Vagina (tissue), 2 donors: ENCODE data around the gene GRK5. TPM values are rescaled to one million over a fixed set of nuclear protein-coding genes. Genes with fewer than 3 reads are reported as not detected.
"Not testable (repeated sequence)": the region's sequence is repeated elsewhere in the genome, so short reads cannot be mapped to it uniquely, and the experiment has no call there.

ENCODE experiments used
- DNase-seq, 2 donors: peaks; one replicate each; pipeline ENCODE4 v3.0.0-alpha.2; 2017; ENCODE audit errors: extremely low spot score in 2 of 2
- H3K27ac ChIP-seq: fragments of 200-600 bp; sonication (generic); one replicate; pipeline ENCODE4 v1.5.1; 2019
- H3K27me3 ChIP-seq: fragments of 200-600 bp; sonication (generic); one replicate; pipeline ENCODE4 v1.5.1; 2019
- H3K36me3 ChIP-seq, 2 donors: fragments of 200-600 bp; sonication (generic); one replicate each; pipeline ENCODE4 v1.5.1; 2017 to 2019
- H3K4me1 ChIP-seq: fragments of 200-600 bp; sonication (generic); one replicate; pipeline ENCODE4 v1.5.1; 2019
- H3K4me3 ChIP-seq, 2 donors: fragments of 200-600 bp; sonication (generic); 1 replicate in 1 of 2; 2 replicates in 1 of 2; pipeline ENCODE4 v1.5.1; 2016 to 2019
- H3K9me3 ChIP-seq: fragments of 200-600 bp; sonication (generic); one replicate; pipeline ENCODE4 v1.5.1; 2019
- POLR2A ChIP-seq, 2 donors: fragments of 450-650 bp; IDR thresholded peaks; one replicate each; pipeline ENCODE4 v1.6.1; 2017; ENCODE audit warnings: antibody characterized with exemption in 2 of 2, mild to moderate bottlenecking in 2 of 2, moderate library complexity in 2 of 2
- POLR2AphosphoS5 ChIP-seq, 2 donors: sonication (generic); formaldehyde crosslinking; IDR thresholded peaks; one replicate each; pipeline ENCODE4 v1.9.0; 2017; ENCODE audit warnings: antibody characterized with exemption in 2 of 2, mild to moderate bottlenecking in 2 of 2, low read depth in 1 of 2; ENCODE audit not compliant: insufficient read depth in 1 of 2
- intact Hi-C: fragments of 100-400 bp; cut with DNase I; formaldehyde crosslinking; loops from one replicate; pipeline ENCODE4 v1.15.1; 2023
- total RNA-seq: library from RNA; depleted of rRNA; stranded (reverse); fragments of >200 nt; gene quantifications from one replicate; pipeline ENCODE4 v1.2.3, GENCODE V29; 2016
- TF ChIP-seq, protein P1 (sequence below), 3 experiments: fragments of 450-650 bp in 2 of 3; fragments of 200-600 bp in 1 of 3; sonication (generic) in 1 of 3; IDR thresholded peaks; one replicate each; pipeline ENCODE4 v1.5.1; 2017 to 2019; ENCODE audit warnings: antibody characterized with exemption in 3 of 3, mild to moderate bottlenecking in 2 of 3, moderate library complexity in 2 of 3

GRK5 gene
- total RNA-seq, 1 donor from 2014 or later: 16.5 TPM

- DNase-seq: no peak
- no peak overlapping the region for H3K4me3 ChIP-seq
- H3K27me3 ChIP-seq: no peaks in the 10 kb centered on the region
- TF ChIP-seq, protein P1, sequence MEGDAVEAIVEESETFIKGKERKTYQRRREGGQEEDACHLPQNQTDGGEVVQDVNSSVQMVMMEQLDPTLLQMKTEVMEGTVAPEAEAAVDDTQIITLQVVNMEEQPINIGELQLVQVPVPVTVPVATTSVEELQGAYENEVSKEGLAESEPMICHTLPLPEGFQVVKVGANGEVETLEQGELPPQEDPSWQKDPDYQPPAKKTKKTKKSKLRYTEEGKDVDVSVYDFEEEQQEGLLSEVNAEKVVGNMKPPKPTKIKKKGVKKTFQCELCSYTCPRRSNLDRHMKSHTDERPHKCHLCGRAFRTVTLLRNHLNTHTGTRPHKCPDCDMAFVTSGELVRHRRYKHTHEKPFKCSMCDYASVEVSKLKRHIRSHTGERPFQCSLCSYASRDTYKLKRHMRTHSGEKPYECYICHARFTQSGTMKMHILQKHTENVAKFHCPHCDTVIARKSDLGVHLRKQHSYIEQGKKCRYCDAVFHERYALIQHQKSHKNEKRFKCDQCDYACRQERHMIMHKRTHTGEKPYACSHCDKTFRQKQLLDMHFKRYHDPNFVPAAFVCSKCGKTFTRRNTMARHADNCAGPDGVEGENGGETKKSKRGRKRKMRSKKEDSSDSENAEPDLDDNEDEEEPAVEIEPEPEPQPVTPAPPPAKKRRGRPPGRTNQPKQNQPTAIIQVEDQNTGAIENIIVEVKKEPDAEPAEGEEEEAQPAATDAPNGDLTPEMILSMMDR (IDR thresholded peaks at IDR 0.05): no peak
- TF ChIP-seq POLR2A (IDR thresholded peaks at IDR 0.05) (no peak), POLR2AphosphoS5 (IDR thresholded peaks at IDR 0.05; ENCODE audit: insufficient read depth in 1 of 2, low read depth in 1 of 2) (no peak)
- no peak overlapping the region for H3K27ac ChIP-seq
- no peaks in the 10 kb centered on the region for H3K36me3 ChIP-seq
- H3K4me1 ChIP-seq: no peaks in the 10 kb centered on the region
- intact Hi-C loops: no loop called here
- H3K9me3 ChIP-seq: no peaks in the 10 kb centered on the region
Measured at GRCh38 chr10:119460369-119461195, 253.2 kb downstream of the GRK5 start.

DNA sequence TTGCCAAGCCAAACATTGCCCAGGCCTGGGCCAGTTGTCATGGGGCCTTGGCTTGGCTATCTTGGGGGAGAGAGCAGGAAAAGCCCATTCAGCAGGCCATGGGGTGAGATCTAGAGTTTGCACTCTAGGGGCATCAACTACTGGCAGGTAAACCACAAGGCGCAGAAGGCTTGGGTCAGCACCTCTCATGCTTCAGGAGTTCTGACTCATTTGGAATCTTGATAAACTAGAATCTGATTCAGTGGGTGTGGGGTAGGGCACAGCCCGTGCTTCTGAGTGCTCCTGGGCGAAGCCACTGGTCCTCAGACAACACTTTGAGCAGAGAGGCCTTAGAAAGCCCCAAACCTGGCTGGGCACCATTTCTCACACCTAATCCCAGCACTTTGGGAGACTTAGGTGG is 254.0 kb downstream of the GRK5 start:
- no peak overlapping the region for H3K27ac ChIP-seq
- TF ChIP-seq POLR2AphosphoS5 (IDR thresholded peaks at IDR 0.05; ENCODE audit: insufficient read depth in 1 of 2, low read depth in 1 of 2) (peak in 1 of 2 donors; percentile 19), POLR2A (IDR thresholded peaks at IDR 0.05) (no peak)
- no peaks in the 10 kb centered on the region for H3K9me3 ChIP-seq
- H3K4me1 ChIP-seq: peaks cover 7% of the 10 kb centered on the region
- H3K27me3 ChIP-seq: no peaks in the 10 kb centered on the region
- no peak for DNase-seq
- intact Hi-C loops: no loop called here
- no peak overlapping the region for H3K4me3 ChIP-seq
- no peaks in the 10 kb centered on the region for H3K36me3 ChIP-seq

GRCh38 chr10:119461923-119462322 is 254.6 kb downstream of the GRK5 start:
- intact Hi-C loops: no loop called here
- Histone ChIP-seq H3K27me3 (no peaks in the 10 kb centered on the region), H3K27ac (no peak overlapping the region)

GRCh38 chr10:119462773-119463172 is 255.4 kb downstream of the GRK5 start:
- peaks cover 11% of the 10 kb centered on the region for H3K4me1 ChIP-seq
- H3K27ac ChIP-seq: no peak overlapping the region
- H3K4me3 ChIP-seq: no peak overlapping the region
- DNase-seq: no peak
- intact Hi-C loops: no loop called here
- no peaks in the 10 kb centered on the region for H3K36me3 ChIP-seq
- no peak for TF ChIP-seq POLR2A (IDR thresholded peaks at IDR 0.05)
- no peaks in the 10 kb centered on the region for H3K27me3 ChIP-seq
- H3K9me3 ChIP-seq: no peaks in the 10 kb centered on the region

More at GRCh38 chr10:119461923-119462322, 254.6 kb downstream of the GRK5 start:
- no peak overlapping the region for H3K4me3 ChIP-seq
- TF ChIP-seq POLR2A (IDR thresholded peaks at IDR 0.05): no peak
- no peak for TF ChIP-seq POLR2AphosphoS5 (IDR thresholded peaks at IDR 0.05; ENCODE audit: insufficient read depth in 1 of 2, low read depth in 1 of 2)
- TF ChIP-seq, protein P1 (IDR thresholded peaks at IDR 0.05): no peak
- H3K36me3 ChIP-seq: no peaks in the 10 kb centered on the region
- no peaks in the 10 kb centered on the region for H3K9me3 ChIP-seq
- H3K4me1 ChIP-seq: peaks cover 11% of the 10 kb centered on the region
- no peak for DNase-seq

- H3K4me1 ChIP-seq: peaks cover 11% of the 10 kb centered on the region
- DNase-seq, H3K9me3 ChIP-seq, H3K36me3 ChIP-seq, H3K27ac ChIP-seq, H3K27me3 ChIP-seq, H3K4me3 ChIP-seq, intact Hi-C loops: not testable (repeated sequence)
Measured at GRCh38 chr10:119463195-119463594, 255.8 kb downstream of the GRK5 start.

DNA sequence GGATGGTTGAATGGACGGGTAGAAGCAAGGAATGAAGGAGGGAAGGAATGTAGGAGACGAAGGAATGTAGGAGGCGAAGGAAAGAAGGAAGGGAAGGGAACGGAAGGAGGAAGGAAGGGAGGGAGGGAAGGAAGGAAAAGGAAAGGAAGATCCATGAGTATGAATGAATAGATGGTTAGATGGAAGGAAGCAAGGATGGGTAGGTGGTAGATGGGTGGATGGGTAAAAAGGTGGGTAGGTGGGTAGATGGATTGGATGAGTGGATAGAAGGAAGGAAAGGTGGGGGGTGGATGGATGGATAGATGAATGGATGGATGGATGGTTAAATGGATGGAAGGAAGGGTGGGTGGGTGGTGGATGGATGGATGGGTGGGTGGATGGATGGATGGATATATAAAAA is 257.7 kb downstream of the GRK5 start:
- TF ChIP-seq POLR2AphosphoS5 (IDR thresholded peaks at IDR 0.05; ENCODE audit: insufficient read depth in 1 of 2, low read depth in 1 of 2): no peak
- TF ChIP-seq, protein P1 (IDR thresholded peaks at IDR 0.05): no peak
- TF ChIP-seq POLR2A (IDR thresholded peaks at IDR 0.05): no peak
- H3K9me3 ChIP-seq: no peaks in the 10 kb centered on the region
- no peaks in the 10 kb centered on the region for H3K36me3 ChIP-seq
- intact Hi-C loops: no loop called here
- H3K27ac ChIP-seq: no peak overlapping the region
- H3K4me3 ChIP-seq: no peak overlapping the region
- H3K4me1 ChIP-seq: peaks cover 11% of the 10 kb centered on the region
- no peaks in the 10 kb centered on the region for H3K27me3 ChIP-seq
- no peak for DNase-seq
